NCI-H526 treated with DMSO at 0.1 percent for 48 hours (cell line): ENCODE results near the gene ASGR1.
A peak's percentile ranks its signal among the peaks of the same experiment; 100 is the strongest.
"Not testable (repeated sequence)": the region's sequence is repeated elsewhere in the genome, so short reads cannot be mapped to it uniquely, and the experiment has no call there.

Experiments used
- DNase-seq: peaks from one replicate; lab custom pipeline; 2025; lab: John Stamatoyannopoulos, UW

ASGR1 gene

DNA sequence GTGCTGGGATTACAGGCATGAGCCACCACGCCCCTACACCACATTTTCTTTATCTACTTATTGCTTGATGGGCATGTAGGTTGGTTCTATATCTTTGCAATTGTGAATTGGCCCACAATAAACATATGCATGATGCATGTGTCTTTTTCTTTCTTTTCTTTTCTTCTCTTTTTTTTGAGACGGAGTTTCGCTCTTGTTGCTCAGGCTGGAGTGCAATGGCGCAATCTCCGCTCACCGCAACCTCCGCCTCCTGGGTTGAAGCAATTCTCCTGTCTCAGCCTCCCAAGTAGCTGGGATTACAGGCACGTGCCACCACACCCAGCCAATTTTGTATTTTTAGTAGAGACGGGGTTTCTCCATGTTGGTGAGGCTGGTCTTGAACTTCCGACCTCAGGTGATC is 20.7 kb downstream of the ASGR1 start:
- DNase-seq = not testable (repeated sequence)

GRCh38 chr17:7156342-7156940 is 22.7 kb downstream of the ASGR1 start:
- no peak for DNase-seq

DNA sequence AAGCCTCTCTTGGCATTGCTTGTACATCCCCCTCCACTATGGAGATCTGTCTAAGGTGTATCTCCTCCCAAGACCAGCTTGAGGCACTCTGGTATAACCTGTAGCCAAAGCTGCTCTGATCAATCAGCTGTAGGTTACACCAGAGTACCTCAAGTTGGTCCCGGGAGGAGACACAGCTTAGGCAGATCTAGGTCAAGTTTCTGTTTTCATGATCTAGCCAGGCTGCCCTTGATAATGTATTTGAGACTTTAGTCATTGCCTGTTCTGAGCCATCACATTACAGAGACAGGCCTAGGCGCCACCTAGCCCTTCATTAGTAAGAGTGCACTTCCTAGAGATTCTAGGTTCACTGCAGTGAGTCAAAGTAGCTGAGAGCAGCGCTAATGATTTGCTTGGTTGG is 31.4 kb downstream of the ASGR1 start:
- DNase-seq = no peak

- no peak for DNase-seq
Observed at GRCh38 chr17:7146115-7146514, 33.1 kb downstream of the ASGR1 start.

GRCh38 chr17:7144213-7144612 is 35.0 kb downstream of the ASGR1 start:
- DNase-seq = no peak

DNA sequence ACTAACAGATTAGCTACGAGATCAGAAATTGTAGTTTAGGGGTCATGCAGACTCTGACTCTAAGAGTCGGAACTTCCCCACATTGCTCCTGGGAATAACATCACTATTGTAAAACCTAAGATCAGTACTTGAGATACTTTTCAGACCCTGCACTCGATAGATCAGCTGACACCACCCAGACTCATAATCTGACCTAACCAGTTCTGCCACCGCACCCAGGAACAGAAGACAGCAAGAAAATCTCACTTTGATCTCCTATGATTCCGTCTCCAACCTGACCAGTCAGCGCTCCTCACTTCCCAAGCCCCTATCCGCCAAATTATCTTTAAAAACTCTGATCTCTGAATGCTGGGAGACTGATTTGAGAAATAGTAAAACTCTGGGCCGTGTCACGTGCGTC is 37.3 kb downstream of the ASGR1 start:
- peak; percentile 15 for DNase-seq

GRCh38 chr17:7139400-7139799 is 39.8 kb downstream of the ASGR1 start:
- DNase-seq = no peak

GRCh38 chr17:7138800-7139381 is 40.3 kb downstream of the ASGR1 start:
- no peak for DNase-seq

- DNase-seq = no peak
Observed at GRCh38 chr17:7137171-7137943, 41.8 kb downstream of the ASGR1 start.

GRCh38 chr17:7136266-7136877 is 42.8 kb downstream of the ASGR1 start:
- DNase-seq = peak; percentile 29

DNA sequence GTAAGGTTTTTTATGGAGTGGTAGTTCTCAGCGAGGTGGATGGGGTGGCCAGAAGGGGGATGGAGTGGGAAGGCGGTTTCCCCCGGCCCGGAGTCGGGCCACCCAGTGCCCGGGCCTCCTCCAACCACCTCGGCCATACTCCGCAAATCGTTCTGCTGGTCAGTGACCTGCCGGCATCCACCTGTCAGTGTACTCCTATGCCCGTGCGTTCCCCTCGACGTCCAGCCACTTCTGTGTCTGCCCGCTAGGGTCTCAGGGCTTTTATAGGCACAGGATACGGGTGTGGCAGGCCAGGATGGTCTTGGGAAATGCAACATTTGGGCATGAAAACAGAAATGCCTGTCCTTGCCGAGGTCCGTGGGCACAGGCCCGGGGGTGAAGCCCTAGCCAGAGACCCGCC is 45.3 kb downstream of the ASGR1 start:
- no peak for DNase-seq

- DNase-seq = no peak
Observed at GRCh38 chr17:7133424-7133823, 45.7 kb downstream of the ASGR1 start.

DNA sequence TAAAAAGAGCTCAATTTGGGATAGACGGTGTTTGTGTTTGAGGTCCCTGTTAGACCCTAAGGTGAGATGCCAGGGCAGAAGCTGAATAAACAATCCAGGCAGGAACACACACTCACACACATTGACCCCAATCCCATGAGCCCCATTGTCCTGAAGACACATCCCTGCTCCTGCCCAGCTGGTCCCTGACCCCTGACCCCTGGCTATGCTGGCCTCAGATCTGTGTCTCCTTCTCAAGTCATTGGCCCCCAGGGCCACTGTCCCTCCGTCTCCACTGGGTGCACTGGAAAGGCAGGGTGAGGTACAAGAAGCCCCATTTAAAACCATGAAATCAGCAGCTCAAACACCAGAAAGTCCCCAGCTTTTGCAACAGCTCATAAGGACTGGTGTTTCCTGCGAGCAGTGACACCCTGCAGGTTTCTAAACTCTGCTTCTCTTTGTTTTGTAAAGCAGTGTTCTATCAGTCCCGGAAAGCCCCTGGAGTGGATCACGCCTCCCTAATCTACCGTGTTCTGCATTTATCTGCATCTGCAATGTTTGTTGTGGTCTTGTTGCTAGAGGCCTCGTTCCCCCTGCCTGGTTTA is 46.6 kb downstream of the ASGR1 start:
- DNase-seq = no peak

DNA sequence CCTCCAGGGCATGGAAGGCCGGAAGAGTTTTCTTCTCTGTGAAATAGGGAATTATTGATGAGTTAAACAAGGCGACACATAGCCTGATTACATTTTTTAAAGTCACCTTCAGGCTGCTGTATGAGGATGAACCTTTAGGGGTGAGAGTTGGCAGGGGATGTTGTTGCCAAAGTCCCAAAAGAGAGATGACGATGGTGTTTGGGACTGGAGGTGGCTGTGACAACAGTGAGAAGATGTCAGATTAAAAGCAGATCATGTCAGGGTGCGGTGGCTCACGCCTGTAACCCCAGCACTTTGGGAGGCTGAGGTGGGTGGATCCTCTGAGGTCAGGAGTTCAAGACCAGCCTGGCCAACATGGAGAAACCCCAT is 47.8 kb downstream of the ASGR1 start:
- no peak for DNase-seq

DNA sequence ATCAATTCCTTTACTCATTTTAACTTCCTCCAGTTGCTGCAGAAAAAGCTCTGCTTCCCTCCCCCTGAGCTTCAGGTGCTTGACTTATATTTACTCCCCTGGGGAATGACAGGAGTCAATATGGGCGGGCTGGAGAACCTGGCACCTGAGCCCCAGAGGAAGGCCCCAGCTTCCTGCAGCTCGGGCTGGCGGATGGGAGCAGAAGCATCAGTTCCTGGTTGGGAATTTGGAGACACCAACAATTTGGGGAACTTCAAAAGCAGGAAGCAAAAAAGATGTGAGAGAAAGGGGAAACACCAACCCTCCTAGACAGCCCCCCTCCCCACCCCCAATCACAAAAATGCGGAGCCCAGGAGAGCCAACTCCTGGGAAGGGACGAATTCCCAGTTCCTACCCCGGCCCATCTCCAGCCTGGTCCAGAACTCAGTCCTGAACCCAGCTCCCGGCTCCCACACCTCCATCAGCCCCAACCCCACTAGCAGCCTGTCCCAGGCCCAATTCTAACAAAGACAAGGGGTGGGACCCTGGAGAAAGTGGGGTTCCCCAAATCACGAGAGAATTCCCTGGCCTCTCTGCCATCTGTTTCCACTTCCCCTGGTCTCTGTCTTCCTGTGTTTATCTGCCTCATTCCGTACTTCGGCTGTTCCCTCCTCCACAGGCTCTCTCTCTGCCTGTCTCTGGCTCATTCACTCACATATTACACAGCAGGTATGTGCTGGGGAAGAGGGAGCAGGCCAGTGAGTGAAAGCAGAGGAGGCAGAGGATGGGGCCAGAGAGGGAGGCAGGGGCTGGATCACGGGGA is 48.3 kb downstream of the ASGR1 start:
- no peak for DNase-seq

GRCh38 chr17:7129311-7129710 is 49.9 kb downstream of the ASGR1 start:
- DNase-seq = no peak

- no peak for DNase-seq
Observed at GRCh38 chr17:7128160-7128559, 51.0 kb downstream of the ASGR1 start.

DNA sequence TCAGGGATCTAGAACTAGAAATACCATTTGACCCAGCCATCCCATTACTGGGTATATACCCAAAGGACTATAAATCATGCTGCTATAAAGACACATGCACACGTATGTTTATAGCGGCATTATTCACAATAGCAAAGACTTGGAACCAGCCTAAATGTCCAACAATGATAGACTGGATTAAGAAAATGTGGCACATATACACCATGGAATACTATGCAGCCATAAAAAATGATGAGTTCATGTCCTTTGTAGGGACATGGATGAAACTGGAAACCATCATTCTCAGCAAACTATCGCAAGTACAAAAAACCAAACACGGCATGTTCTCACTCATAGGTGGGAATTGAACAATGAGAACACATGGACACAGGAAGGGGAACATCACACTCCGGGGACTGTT is 51.7 kb downstream of the ASGR1 start:
- not testable (repeated sequence) for DNase-seq

DNA sequence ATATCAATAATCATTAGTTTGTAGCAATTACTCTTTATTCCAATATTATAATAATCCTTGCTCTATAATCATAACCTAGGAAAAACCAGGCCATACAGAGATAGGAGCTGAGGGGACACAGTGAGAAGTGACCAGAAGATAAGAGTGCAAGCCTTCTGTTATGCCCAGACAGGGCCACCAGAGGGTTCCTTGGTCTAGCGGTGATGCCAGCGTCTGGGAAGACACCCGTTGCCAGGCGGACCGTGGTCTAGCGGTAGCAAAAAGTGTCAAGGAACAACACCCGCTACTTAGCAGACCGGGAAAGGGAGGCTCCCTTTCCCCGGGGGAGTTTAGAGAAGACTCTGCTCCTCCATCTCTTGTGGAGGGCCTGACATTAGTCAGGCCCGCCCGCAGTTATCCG is 52.8 kb downstream of the ASGR1 start:
- not testable (repeated sequence) for DNase-seq

GRCh38 chr17:7124923-7125322 is 54.2 kb downstream of the ASGR1 start:
- no peak for DNase-seq

GRCh38 chr17:7123844-7124243 is 55.3 kb downstream of the ASGR1 start:
- no peak for DNase-seq
